Calu3 (cell line): ENCODE measurements around the gene HAGHL. TPM values are rescaled to one million over a fixed set of nuclear protein-coding genes. Genes with fewer than 3 reads are reported as not detected.

Experiments
- BruUV-seq: library from RNA; stranded (reverse); fragments of 400-500 nt; replicated peaks from 2 replicates; lab custom pipeline; 2021; lab: Mats Ljungman, UMichigan
- CTCF ChIA-PET: fragments of 300-600 bp; sonication (Branson Sonifier 250); formaldehyde crosslinking; loops from one replicate; lab custom pipeline; 2022; ENCODE audit warnings: antibody characterized with exemption; lab: Charles Lee
- DNase-seq: peaks from one replicate; pipeline ENCODE4 v3.0.0; 2022
- H3K27ac Mint-ChIP-seq: one replicate; pipeline ENCODE4 v1.8.0; 2022; ENCODE audit warnings: mixed read lengths; ENCODE audit not compliant: unreplicated experiment
- H3K27me3 Mint-ChIP-seq: one replicate; pipeline ENCODE4 v1.8.0; 2022; ENCODE audit warnings: mixed read lengths; ENCODE audit not compliant: unreplicated experiment
- H3K36me3 Mint-ChIP-seq: one replicate; pipeline ENCODE4 v1.8.0; 2022; ENCODE audit warnings: mild to moderate bottlenecking, moderate library complexity, mixed read lengths; ENCODE audit not compliant: insufficient read depth, unreplicated experiment
- H3K4me1 Mint-ChIP-seq: one replicate; pipeline ENCODE4 v1.8.0; 2022; ENCODE audit warnings: mild to moderate bottlenecking, low read depth, mixed read lengths; ENCODE audit not compliant: unreplicated experiment
- H3K4me3 Mint-ChIP-seq: one replicate; pipeline ENCODE4 v1.8.0; 2022; ENCODE audit warnings: mild to moderate bottlenecking, low read depth, moderate library complexity, mixed read lengths; ENCODE audit not compliant: unreplicated experiment
- H3K9me3 Mint-ChIP-seq: one replicate; pipeline ENCODE4 v1.8.0; 2022; ENCODE audit warnings: low read depth, mixed read lengths; ENCODE audit not compliant: unreplicated experiment
- CTCF ChIP-seq: fragments of 200-600 bp; IDR thresholded peaks from one replicate; pipeline ENCODE4 v1.8.0; 2022; ENCODE audit warnings: antibody characterized with exemption; ENCODE audit not compliant: unreplicated experiment
- intact Hi-C: fragments of 100-400 bp; cut with micrococcal nuclease; formaldehyde crosslinking; loops from one replicate; pipeline ENCODE4 v1.10.0; 2022; ENCODE audit not compliant: unreplicated experiment
- total RNA-seq: library from RNA; stranded (reverse); gene quantifications from 2 replicates; pipeline ENCODE4 v1.2.3, GENCODE V29; 2022

HAGHL gene
- total RNA-seq, 1 experiment from 2014 or later = 11.7 TPM

- no peaks in the 10 kb centered on the region for H3K4me1 Mint-ChIP-seq
- intact Hi-C loops = no loop called here
- DNase-seq = no peak
- no peaks in the 10 kb centered on the region for H3K27me3 Mint-ChIP-seq
- TF ChIP-seq CTCF = no peak
- BruUV-seq = no TSS peak
- CTCF ChIA-PET = interaction anchor here (0.7 kb wide), 1 partner anchor 52 kb away, joined by 3 read pairs; no protein-coding TSS in a partner anchor
- H3K27ac Mint-ChIP-seq = no peak overlapping the region
- peaks cover 58% of the 10 kb centered on the region for H3K36me3 Mint-ChIP-seq
- no peaks in the 10 kb centered on the region for H3K9me3 Mint-ChIP-seq
- no peak overlapping the region for H3K4me3 Mint-ChIP-seq
Measured at GRCh38 chr16:732936-733335, 6.0 kb downstream of the HAGHL start.

GRCh38 chr16:733382-734207 lies 6.7 kb downstream of the HAGHL start:
- BruUV-seq = no TSS peak
- no peak overlapping the region for H3K4me3 Mint-ChIP-seq
- intact Hi-C loops = no loop called here
- DNase-seq = no peak
- H3K4me1 Mint-ChIP-seq = no peaks in the 10 kb centered on the region
- no peaks in the 10 kb centered on the region for H3K9me3 Mint-ChIP-seq
- TF ChIP-seq CTCF = no peak
- no peaks in the 10 kb centered on the region for H3K27me3 Mint-ChIP-seq
- H3K27ac Mint-ChIP-seq = no peak overlapping the region
- H3K36me3 Mint-ChIP-seq = peaks cover 61% of the 10 kb centered on the region
- CTCF ChIA-PET = no interaction called here

- CTCF ChIA-PET = no interaction called here
- BruUV-seq = no TSS peak
- intact Hi-C loops = no loop called here
- H3K36me3 Mint-ChIP-seq = peaks cover 63% of the 10 kb centered on the region
- DNase-seq = no peak
- H3K27me3 Mint-ChIP-seq = no peaks in the 10 kb centered on the region
- no peak overlapping the region for H3K4me3 Mint-ChIP-seq
- TF ChIP-seq CTCF = no peak
- no peak overlapping the region for H3K27ac Mint-ChIP-seq
- H3K4me1 Mint-ChIP-seq = no peaks in the 10 kb centered on the region
- no peaks in the 10 kb centered on the region for H3K9me3 Mint-ChIP-seq
Measured at GRCh38 chr16:734208-734980, 7.5 kb downstream of the HAGHL start.

GRCh38 chr16:734981-735881 lies 8.3 kb downstream of the HAGHL start:
- H3K9me3 Mint-ChIP-seq = no peaks in the 10 kb centered on the region
- peaks cover 65% of the 10 kb centered on the region for H3K36me3 Mint-ChIP-seq
- no peak for DNase-seq
- CTCF ChIA-PET = interaction anchor here (1.2 kb wide), 1 partner anchor 14 kb away, joined by 5 read pairs; the partner anchor contains the start of gene ANTKMT
- no peaks in the 10 kb centered on the region for H3K27me3 Mint-ChIP-seq
- no peaks in the 10 kb centered on the region for H3K4me1 Mint-ChIP-seq
- no peak overlapping the region for H3K4me3 Mint-ChIP-seq
- no peak overlapping the region for H3K27ac Mint-ChIP-seq
- intact Hi-C loops = no loop called here
- BruUV-seq = no TSS peak
- TF ChIP-seq CTCF = no peak
